Small intestine (tissue), 7 donors: ENCODE results near the gene GUK1. TPM values are rescaled to one million over a fixed set of nuclear protein-coding genes. Genes with fewer than 3 reads are reported as not detected.
A peak's percentile ranks its signal among the peaks of the same experiment; 100 is the strongest.
"Not testable (repeated sequence)": the region's sequence is repeated elsewhere in the genome, so short reads cannot be mapped to it uniquely, and the experiment has no call there.

Experiments
- DNase-seq, 2 donors: peaks; one replicate each; pipeline versions ENCODE4 v3.0.0 to v3.0.0-alpha.2; 2013
- FAIRE-seq: peaks from 2 replicates; lab custom pipeline; 2012; peaks lifted over from hg19 to GRCh38; lab: Jason Lieb, UNC
- H3K27ac ChIP-seq, 3 donors: one replicate each; pipeline ENCODE4 v1.5.1; 2013; ENCODE audit warnings: low read length in 2 of 3, mild to moderate bottlenecking in 2 of 3, control low read depth in 1 of 3, inconsistent platforms in 1 of 3, low read depth in 1 of 3, moderate library complexity in 1 of 3
- H3K27me3 ChIP-seq, 3 donors: one replicate each; pipeline ENCODE4 v1.6.1; 2013; ENCODE audit warnings: low read length in 3 of 3, inconsistent platforms in 1 of 3; ENCODE audit not compliant: control insufficient read depth in 3 of 3, insufficient read depth in 3 of 3
- H3K36me3 ChIP-seq, 3 donors: one replicate each; pipeline ENCODE4 v1.6.1; 2013; ENCODE audit warnings: low read length in 3 of 3, inconsistent platforms in 1 of 3, low read depth in 1 of 3, mild to moderate bottlenecking in 1 of 3, moderate library complexity in 1 of 3; ENCODE audit not compliant: control insufficient read depth in 3 of 3, insufficient read depth in 2 of 3
- H3K4me1 ChIP-seq, 3 donors: one replicate each; pipeline ENCODE4 v1.6.1; 2013; ENCODE audit warnings: low read length in 2 of 3, inconsistent platforms in 1 of 3, low read depth in 1 of 3, mild to moderate bottlenecking in 1 of 3, moderate library complexity in 1 of 3; ENCODE audit not compliant: control insufficient read depth in 3 of 3, insufficient read depth in 2 of 3
- H3K4me3 ChIP-seq, 3 donors: one replicate each; pipeline ENCODE4 v1.5.1; 2013; ENCODE audit warnings: low read length in 3 of 3, control low read depth in 1 of 3, inconsistent platforms in 1 of 3, low read depth in 1 of 3, mild to moderate bottlenecking in 1 of 3, moderate library complexity in 1 of 3
- H3K9me3 ChIP-seq, 2 donors: one replicate each; pipeline ENCODE4 v1.6.1; 2013; ENCODE audit warnings: low read depth in 1 of 2, low read length in 1 of 2; ENCODE audit not compliant: control insufficient read depth in 2 of 2, insufficient read depth in 1 of 2
- WGBS, 3 donors: extraction: QIAGEN DNeasy Blood & Tissue Kit; methylation state at CpG; one replicate each; pipeline ENCODE4 v1.1.7; 2013; 5-methylcytosine and 5-hydroxymethylcytosine counted together
- polyA plus RNA-seq, 4 donors: library from polyadenylated mRNA; stranded (reverse) in 3 of 4; unstranded in 1 of 4; fragments of 200-250 nt in 3 of 4; fragments of 120-200 nt in 1 of 4; gene quantifications; one replicate each; pipeline versions ENCODE4 v1.2.1 to v1.2.3, GENCODE V29; 2013
- donor health status: healthy with polysubstance abuse.
- donor health status: control.
- donor health status: control.
- donor health status: Bipolar disorder and iron deficiency.
- donor health status: healthy.

The GUK1 gene
- polyA plus RNA-seq, 4 donors, result 183 to 595 (median 460) TPM

DNA sequence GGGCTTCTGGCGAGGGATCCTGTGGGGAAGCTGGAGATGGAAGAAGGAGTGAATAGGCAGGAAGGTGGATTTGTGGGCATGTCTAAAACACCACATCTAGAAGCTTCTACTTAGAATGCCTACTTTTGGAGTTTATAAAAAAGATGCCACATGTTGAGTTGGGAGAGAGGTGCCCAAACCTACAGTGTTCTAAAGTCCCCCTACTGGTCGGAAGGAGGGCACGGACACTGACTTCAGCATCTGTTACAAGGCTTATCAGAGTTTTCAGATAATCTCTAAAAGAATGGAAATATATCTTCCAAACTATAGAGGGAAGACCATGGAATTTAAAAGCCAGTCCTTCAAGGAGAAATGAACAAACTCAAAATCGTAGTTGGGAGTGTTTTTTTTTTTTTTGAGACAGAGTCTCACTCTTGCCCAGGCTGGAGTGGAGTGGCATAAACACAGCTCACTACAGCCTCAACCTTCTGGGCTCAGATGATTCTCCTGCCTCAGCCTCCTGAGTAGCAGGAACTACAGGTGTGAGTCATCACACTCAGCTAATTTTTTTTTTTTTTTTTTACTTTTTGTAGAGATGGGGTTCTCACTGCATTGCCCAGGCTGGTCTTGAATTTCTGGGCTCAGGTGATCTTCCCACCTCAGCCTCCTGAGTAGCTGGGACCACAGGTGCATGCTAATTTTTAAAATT, 40.3 kb downstream of the GUK1 start:
- no peak for FAIRE-seq
- no peaks in the 10 kb centered on the region for H3K27me3 ChIP-seq
- H3K4me3 ChIP-seq, result no peak overlapping the region
- peaks cover 0 to 34% (median 0%) of the 10 kb centered on the region in 3 donors for H3K36me3 ChIP-seq
- no peak for DNase-seq
- H3K4me1 ChIP-seq, result no peaks in the 10 kb centered on the region
- 80 to 89% (median 84%) methylated on average over 4 of the region's 4 CpGs for WGBS, 3 donors
- no peaks in the 10 kb centered on the region for H3K9me3 ChIP-seq
- no peak overlapping the region for H3K27ac ChIP-seq

DNA sequence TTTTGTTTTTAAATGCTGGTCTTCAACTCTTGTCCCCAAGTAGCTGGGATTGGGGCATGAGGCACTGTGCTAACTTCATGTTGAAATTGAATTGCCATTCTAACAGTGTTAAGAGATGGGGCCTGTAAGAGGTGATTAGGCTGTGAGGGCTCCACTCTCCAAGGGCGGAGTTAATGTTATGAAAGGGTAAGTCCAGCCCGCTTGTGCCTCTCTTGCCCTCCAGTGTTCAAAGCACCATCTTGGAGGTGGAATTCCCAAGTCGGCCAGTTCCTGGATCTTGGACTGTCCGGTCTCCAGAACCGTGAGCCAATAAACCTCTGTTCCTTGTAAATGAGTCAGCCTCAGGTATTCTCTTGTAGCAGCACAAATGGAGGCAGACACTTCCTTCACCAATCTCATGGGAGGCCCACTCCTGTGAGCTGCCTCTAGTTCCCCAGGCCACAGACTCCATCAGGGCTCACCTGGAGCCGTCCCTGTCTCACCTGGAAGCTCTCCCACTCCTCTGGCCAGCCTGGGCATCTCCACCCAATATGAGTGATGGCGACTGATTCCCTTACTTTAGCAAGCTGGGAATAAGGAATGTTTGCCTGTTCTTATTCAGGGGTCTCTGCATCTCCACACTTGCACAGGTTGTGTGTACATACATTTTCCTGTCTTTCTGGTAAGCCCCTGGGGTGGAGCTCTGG, 41.0 kb downstream of the GUK1 start:
- FAIRE-seq, result no peak
- 93 to 98% (median 93%) methylated on average over 7 of the region's 7 CpGs for WGBS, 3 donors

DNA sequence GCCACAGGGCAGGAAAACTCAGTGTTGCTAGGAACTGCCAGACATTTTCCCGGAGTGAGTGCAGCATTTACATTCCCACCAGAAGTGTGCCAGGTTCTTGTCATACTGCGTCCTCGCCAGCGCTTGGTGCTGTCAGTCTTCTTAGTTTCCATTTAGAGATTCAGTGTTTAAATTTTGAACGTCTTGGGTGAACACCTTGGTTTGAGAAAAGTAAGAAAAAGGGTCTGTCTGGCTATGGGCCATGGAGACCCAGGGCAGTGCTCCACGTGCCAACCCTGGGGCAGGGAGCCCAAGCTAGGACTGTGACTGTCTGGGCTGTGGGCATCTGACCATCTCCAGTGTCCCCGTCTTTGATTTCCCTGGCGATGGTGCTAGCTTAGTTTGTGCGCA, 41.6 kb downstream of the GUK1 start:
- WGBS, 3 donors, result 89 to 93% (median 92%) methylated on average over 9 of the region's 9 CpGs

More for the DNA sequence above, 41.0 kb downstream of the GUK1 start:
- Histone ChIP-seq H3K4me1 (no peaks in the 10 kb centered on the region), H3K27me3 (no peaks in the 10 kb centered on the region), H3K36me3 (peaks cover 0 to 27% (median 0%) of the 10 kb centered on the region in 3 donors), H3K4me3 (no peak overlapping the region), H3K9me3 (no peaks in the 10 kb centered on the region), H3K27ac (no peak overlapping the region)
- DNase-seq, result no peak

DNA sequence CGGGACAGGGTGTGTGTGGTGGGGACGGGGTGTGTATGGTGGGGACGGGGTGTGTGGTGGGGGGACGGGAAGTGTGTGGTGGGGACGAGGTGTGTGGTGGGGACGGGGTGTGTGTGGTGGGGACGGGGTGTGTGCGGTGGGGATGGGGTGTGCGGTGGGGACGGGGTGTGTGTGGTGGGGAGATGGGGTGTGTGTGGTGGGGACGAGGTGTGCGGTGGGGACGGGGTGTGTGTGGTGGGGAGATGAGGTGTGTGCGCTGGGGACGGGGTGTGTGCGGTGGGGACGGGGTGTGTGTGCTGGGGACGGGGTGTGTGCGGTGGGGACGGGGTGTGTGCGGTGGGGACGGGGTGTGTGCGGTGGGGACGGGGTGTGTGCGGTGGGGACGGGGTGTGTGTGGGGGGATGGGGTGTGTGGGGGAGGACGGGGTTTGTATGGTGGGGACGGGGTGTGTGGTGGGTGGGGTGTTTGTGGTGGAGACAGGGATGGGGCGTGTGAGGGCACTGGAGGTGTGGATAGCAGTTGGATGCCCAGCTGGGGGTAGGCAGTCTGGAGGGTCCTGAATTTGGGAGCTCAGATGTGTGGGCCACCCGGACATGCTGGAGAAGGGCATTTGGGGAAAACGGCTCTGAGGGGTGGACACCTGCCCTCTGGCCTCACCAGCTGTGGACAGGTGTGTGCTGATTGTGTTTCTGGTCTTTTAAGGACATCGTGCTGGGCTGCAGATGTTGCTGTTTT, 42.4 kb downstream of the GUK1 start:
- Histone ChIP-seq H3K27ac (no peak overlapping the region), H3K4me3 (no peak overlapping the region), H3K27me3 (no peaks in the 10 kb centered on the region), H3K4me1 (no peaks in the 10 kb centered on the region), H3K36me3 (peaks cover 0 to 18% (median 0%) of the 10 kb centered on the region in 3 donors), H3K9me3 (no peaks in the 10 kb centered on the region)
- 78 to 91% (median 89%) methylated on average over 25 to 32 of the region's 32 CpGs for WGBS, 3 donors
- FAIRE-seq, result no peak
- DNase-seq, result no peak

More for the DNA sequence above, 41.6 kb downstream of the GUK1 start:
- H3K27ac ChIP-seq, result no peak overlapping the region
- no peak overlapping the region for H3K4me3 ChIP-seq
- no peak for DNase-seq
- no peaks in the 10 kb centered on the region for H3K27me3 ChIP-seq
- no peak for FAIRE-seq
- H3K9me3 ChIP-seq, result no peaks in the 10 kb centered on the region
- H3K36me3 ChIP-seq, result peaks cover 0 to 22% (median 0%) of the 10 kb centered on the region in 3 donors
- no peaks in the 10 kb centered on the region for H3K4me1 ChIP-seq

DNA sequence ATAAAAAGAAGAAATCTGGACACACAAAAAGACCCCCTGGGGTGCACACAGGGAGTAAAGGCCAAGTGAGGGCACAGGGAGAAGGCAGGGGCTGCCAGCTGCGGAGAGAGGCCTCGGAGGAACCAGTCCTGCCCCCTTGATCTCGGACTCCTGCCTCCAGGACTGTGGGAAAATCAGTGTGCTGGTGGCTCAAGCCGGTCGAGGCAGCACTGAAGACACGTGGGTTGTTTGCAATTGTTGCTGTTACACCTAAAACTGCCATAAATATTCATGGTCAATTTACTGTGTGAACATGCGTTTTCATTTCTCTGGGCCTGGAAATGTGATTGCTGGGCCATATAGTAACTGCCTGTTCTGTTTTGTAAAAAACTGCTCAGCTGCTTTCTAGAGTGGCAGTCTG, 44.1 kb downstream of the GUK1 start:
- Histone ChIP-seq H3K27ac (no peak overlapping the region), H3K9me3 (no peaks in the 10 kb centered on the region), H3K4me1 (no peaks in the 10 kb centered on the region), H3K36me3 (peaks cover 0 to 7% (median 0%) of the 10 kb centered on the region in 3 donors), H3K4me3 (no peak overlapping the region), H3K27me3 (no peaks in the 10 kb centered on the region)
- no peak for DNase-seq
- 83 to 90% (median 86%) methylated on average over 7 of the region's 7 CpGs for WGBS, 3 donors
- FAIRE-seq, result no peak

DNA sequence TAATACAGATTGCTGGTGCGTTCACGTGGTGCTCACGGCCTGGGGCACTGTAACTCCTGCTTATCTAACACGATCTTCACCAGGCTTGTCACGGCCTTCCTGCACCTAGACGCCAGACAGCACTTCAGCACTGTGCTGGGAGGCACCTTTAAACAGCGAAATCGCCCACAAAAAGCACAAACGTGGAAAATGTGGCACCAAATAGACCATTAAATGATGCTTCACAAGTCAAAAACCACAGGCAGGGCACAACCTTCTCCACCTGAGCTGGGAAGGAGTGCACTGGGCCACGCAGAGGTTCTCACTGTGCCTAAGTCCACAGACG, 45.5 kb downstream of the GUK1 start:
- H3K27ac ChIP-seq, result no peak overlapping the region
- H3K4me3 ChIP-seq, result no peak overlapping the region
- peaks cover 0 to 7% (median 0%) of the 10 kb centered on the region in 3 donors for H3K36me3 ChIP-seq
- no peaks in the 10 kb centered on the region for H3K27me3 ChIP-seq
- FAIRE-seq (no peak), DNase-seq (peak in 1 of 2 donors; percentile 29)
- WGBS, 3 donors, result 69 to 81% (median 72%) methylated on average over 11 of the region's 11 CpGs
- H3K4me1 ChIP-seq, result no peaks in the 10 kb centered on the region
- H3K9me3 ChIP-seq, result no peaks in the 10 kb centered on the region

DNA sequence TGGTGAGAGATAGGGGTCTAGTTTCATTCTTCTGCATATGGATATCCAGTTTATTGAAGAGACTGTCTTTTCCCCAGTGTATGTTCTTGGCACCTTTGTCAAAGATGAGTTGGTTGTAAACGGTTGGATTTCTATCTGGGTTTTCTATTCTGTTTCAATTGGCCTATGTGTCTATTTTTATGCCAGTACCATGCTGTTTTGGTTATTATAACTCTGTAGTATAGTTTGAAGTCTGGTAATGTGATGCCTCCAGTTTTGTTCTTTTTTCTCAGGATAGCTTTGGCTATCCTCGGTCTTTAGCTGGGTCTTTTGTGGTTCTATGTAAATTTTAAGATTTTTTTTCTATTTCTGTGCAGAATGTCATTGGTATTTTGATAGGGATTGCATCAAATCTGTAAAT, 48.2 kb downstream of the GUK1 start:
- WGBS, 3 donors, result 80 to 88% (median 86%) methylated on average over 2 of the region's 2 CpGs
- not testable (repeated sequence) for H3K9me3 ChIP-seq, H3K36me3 ChIP-seq, H3K4me3 ChIP-seq, DNase-seq, H3K4me1 ChIP-seq, H3K27ac ChIP-seq, H3K27me3 ChIP-seq, FAIRE-seq

DNA sequence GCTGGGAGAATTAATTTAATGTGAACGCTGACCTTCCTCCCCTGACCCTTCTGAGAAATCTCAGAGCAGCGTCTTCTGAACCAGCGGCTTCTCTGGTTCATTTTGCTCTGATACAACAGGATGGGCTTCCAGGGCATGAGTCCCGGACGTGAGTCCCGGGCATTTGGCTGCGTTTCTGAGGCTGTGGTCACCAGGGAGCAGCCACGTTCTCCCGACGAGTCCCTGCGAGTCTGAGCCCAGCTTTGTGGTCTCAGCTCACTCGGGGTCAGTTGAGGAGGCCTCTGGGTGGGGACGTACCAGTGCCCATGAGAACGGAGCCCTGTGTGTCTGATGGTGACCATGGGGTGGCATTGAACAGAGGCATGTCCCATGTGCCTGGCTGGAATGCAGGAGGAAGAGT, 50.1 kb downstream of the GUK1 start:
- Histone ChIP-seq H3K27ac (no peak overlapping the region), H3K4me3 (no peak overlapping the region), H3K9me3 (no peaks in the 10 kb centered on the region), H3K36me3 (no peaks in the 10 kb centered on the region), H3K4me1 (no peaks in the 10 kb centered on the region), H3K27me3 (no peaks in the 10 kb centered on the region)
- FAIRE-seq (no peak), DNase-seq (no peak)
- WGBS, 3 donors, result 90 to 94% (median 90%) methylated on average over 14 of the region's 14 CpGs
